Bronchial epithelial cell (primary cell): Measurements from ENCODE around the gene GPR52. TPM values are rescaled to one million over a fixed set of nuclear protein-coding genes. Genes with fewer than 3 reads are reported as not detected.

ENCODE experiments used
- DNase-seq: peaks from one replicate; pipeline ENCODE4 v3.0.0-alpha.2; 2010; ENCODE audit warnings: low read depth
- FAIRE-seq: peaks from 2 replicates; lab custom pipeline; 2011; peaks lifted over from hg19 to GRCh38; lab: Jason Lieb, UNC
- H3K27me3 ChIP-seq: 2 replicates; pipeline ENCODE4 v1.5.1; 2011; ENCODE audit warnings: low read length; ENCODE audit not compliant: control insufficient read depth, insufficient read depth
- H3K36me3 ChIP-seq: 2 replicates; pipeline ENCODE4 v1.5.1; 2011; ENCODE audit warnings: low read length; ENCODE audit not compliant: control insufficient read depth, insufficient read depth
- H3K4me3 ChIP-seq: 2 replicates; pipeline ENCODE4 v1.5.1; 2011; ENCODE audit warnings: mild to moderate bottlenecking, low read depth, low read length, control low read depth
- total RNA-seq: library from RNA; depleted of rRNA; stranded (reverse); fragments of >200 nt; gene quantifications from 2 replicates; pipeline ENCODE4 v1.2.1, GENCODE V29; 2014
- TF ChIP-seq, protein P1 (sequence below): IDR thresholded peaks from 2 replicates; pipeline ENCODE4 v1.5.1; 2011; ENCODE audit warnings: mild to moderate bottlenecking, moderate library complexity, low read length, control low read depth, inconsistent platforms; ENCODE audit not compliant: insufficient read depth, severe bottlenecking

GPR52 gene
- 1.1 and 1.5 TPM in 2 replicates for total RNA-seq

GRCh38 chr1:174447866-174448530 is at the start of gene GPR52:
Gene GPR52 (plus strand): TSS chr1:174447964. CDS start chr1:174448112, 148 bp downstream.
- Histone ChIP-seq H3K4me3 (no peak within 1 kb of the TSS), H3K36me3 (no peaks in the 10 kb centered on the region), H3K27me3 (no peaks in the 10 kb centered on the region)
- no peak for DNase-seq
- TF ChIP-seq, protein P1, sequence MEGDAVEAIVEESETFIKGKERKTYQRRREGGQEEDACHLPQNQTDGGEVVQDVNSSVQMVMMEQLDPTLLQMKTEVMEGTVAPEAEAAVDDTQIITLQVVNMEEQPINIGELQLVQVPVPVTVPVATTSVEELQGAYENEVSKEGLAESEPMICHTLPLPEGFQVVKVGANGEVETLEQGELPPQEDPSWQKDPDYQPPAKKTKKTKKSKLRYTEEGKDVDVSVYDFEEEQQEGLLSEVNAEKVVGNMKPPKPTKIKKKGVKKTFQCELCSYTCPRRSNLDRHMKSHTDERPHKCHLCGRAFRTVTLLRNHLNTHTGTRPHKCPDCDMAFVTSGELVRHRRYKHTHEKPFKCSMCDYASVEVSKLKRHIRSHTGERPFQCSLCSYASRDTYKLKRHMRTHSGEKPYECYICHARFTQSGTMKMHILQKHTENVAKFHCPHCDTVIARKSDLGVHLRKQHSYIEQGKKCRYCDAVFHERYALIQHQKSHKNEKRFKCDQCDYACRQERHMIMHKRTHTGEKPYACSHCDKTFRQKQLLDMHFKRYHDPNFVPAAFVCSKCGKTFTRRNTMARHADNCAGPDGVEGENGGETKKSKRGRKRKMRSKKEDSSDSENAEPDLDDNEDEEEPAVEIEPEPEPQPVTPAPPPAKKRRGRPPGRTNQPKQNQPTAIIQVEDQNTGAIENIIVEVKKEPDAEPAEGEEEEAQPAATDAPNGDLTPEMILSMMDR, result no peak
- no peak for FAIRE-seq

DNA sequence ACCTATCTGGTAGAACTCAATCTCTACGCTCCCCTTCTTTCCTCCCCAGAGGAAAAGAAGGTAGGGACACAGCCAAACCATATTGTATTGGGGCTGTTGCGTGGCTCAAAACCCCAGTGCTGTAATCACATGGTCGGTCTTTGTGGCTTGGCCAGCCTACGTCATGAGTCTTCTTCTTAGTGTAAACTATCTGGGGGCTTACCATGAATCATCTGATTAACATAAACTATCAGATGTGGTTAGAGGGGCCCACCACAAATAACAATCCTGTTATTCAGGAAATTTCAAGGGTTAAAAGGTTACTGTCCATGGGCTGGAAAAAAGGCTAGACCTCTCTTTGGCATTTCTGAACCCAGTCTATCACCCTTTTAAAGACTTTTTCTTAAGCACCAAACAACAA is 49.5 kb upstream of the GPR52 start:
- FAIRE-seq (no peak), DNase-seq (no peak)
- no peaks in the 10 kb centered on the region for H3K36me3 ChIP-seq
- no peaks in the 10 kb centered on the region for H3K27me3 ChIP-seq
- TF ChIP-seq, protein P1, result no peak
- no peak overlapping the region for H3K4me3 ChIP-seq

DNA sequence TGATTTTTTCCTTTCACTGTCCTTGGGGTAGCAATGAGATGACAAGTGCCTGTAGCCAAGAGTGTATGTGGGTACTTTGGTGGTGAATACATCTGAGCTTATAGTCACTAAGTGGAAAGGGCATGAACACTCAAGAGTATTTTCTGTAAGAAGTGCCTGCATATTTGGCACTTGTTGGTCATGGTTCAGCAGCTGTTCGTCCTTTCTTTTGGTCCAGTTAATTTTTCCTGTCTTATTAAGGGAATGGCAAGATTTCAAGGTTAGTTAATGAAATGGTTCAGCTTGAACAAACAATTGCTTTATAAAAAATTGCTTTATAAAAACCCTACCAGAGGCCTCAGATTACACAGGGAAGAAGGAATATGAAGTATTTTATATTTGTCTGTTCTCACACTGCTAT is 48.6 kb upstream of the GPR52 start:
- Histone ChIP-seq H3K36me3 (no peaks in the 10 kb centered on the region), H3K27me3 (no peaks in the 10 kb centered on the region), H3K4me3 (no peak overlapping the region)
- FAIRE-seq (no peak), DNase-seq (no peak)
- TF ChIP-seq, protein P1, result no peak

GRCh38 chr1:174401075-174401474 is 46.7 kb upstream of the GPR52 start:
- H3K36me3 ChIP-seq, result no peaks in the 10 kb centered on the region
- TF ChIP-seq, protein P1, result no peak
- no peak for DNase-seq
- no peak overlapping the region for H3K4me3 ChIP-seq
- no peaks in the 10 kb centered on the region for H3K27me3 ChIP-seq
- no peak for FAIRE-seq

GRCh38 chr1:174405219-174405618 is 42.5 kb upstream of the GPR52 start:
- no peak for FAIRE-seq
- Histone ChIP-seq H3K36me3 (no peaks in the 10 kb centered on the region), H3K4me3 (no peak overlapping the region), H3K27me3 (no peaks in the 10 kb centered on the region)
- TF ChIP-seq, protein P1, result no peak
- peak; percentile 33 for DNase-seq

- Histone ChIP-seq H3K36me3 (no peaks in the 10 kb centered on the region), H3K27me3 (no peaks in the 10 kb centered on the region), H3K4me3 (no peak overlapping the region)
- peak; percentile 78 for DNase-seq
- FAIRE-seq, result no peak
- TF ChIP-seq, protein P1, result no peak
These were observed 41.3 kb upstream of the GPR52 start for GRCh38 chr1:174406421-174406820.
